GM18867 (cell line): ENCODE measurements around the gene FGFBP3.

Source experiments
- ATAC-seq: cut with Tn5 transposase; IDR thresholded peaks from one replicate; pipeline ENCODE4 v1.9.1; 2021; ENCODE audit warnings: mild to moderate bottlenecking, moderate library complexity; ENCODE audit not compliant: unreplicated experiment

The FGFBP3 gene

GRCh38 chr10:91860885-91861284 is 48.4 kb downstream of the FGFBP3 start:
- no peak for ATAC-seq

GRCh38 chr10:91856637-91857036 is 52.6 kb downstream of the FGFBP3 start:
- ATAC-seq, result no peak
